Caki2 (cell line): Measurements from ENCODE around the gene HERC3. TPM values are rescaled to one million over a fixed set of nuclear protein-coding genes. Genes with fewer than 3 reads are reported as not detected.

Experiments used
- DNase-seq: peaks from one replicate; pipeline ENCODE4 v3.0.0-alpha.2; 2015; ENCODE audit warnings: low read depth
- in situ Hi-C: cut with HindIII; loops from 2 replicates; pipeline ENCODE4 v1.10.0; 2016; ENCODE audit warnings: low sequenced_read_pairs, low pct_unique_long_range_greater_than_20kb, mixed read lengths
- total RNA-seq: library from RNA; depleted of rRNA; stranded (reverse); fragments of >200 nt; shearing (Covaris generic); gene quantifications from 2 replicates; pipeline ENCODE4 v1.2.3, GENCODE V29; 2014; ENCODE audit warnings: low replicate concordance

HERC3 gene
- total RNA-seq, 1 experiment from 2014 or later: 2.3 TPM

DNA sequence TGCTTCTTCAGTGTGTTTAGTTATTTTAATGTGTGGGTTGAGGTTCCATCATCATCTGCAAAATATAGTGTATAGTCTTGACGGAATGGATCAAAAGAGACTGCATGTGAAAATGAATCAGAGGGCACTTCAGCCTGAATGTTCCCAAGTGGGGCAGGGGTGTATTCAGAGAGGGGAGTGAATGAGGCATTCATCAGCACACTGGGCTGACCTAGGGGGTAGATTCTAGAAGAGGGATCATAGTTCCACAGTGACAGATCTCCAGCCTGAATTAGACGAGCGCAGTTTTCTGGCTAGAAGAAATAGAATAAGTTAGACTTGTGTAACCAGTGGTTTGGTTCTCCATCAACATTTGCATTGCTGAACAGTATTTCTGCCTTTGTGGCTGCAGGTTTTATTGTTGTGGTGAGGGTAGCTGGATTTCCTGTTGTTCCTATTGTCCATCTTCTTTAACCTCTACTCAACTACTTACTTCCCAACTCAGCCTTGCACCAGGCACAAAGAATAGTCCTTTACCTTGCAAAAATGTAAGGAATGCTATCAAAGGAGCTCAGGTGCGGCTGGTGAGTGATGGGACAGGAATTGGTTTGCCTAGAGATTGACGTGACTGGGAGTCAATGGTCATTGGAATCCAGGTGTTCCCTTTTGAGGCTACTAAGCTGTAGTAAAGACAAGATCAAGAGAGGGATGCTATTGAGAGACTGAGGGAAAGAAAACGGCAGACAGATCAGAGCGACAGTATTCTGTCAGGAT, 54.4 kb downstream of the HERC3 start:
- in situ Hi-C loops: no loop called here
- DNase-seq: no peak

DNA sequence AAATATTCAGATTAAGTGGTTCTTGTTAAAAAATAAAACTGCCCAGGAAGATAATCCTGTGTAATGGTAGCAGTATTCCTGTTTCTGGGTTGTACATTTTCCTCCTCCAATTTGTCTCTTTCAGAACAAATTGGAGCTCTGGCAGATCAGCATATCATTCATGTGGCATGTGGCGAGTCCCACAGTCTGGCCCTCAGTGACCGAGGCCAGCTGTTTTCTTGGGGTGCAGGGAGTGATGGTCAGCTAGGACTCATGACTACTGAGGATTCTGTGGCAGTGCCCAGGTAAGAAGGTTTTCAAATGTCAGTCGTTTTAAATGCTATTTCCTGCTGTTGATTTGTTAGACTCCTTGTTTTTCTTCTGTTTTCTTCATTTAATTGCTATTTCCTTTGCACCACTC, 57.4 kb downstream of the HERC3 start:
- DNase-seq: no peak

GRCh38 chr4:88653371-88653946, 61.2 kb downstream of the HERC3 start:
- in situ Hi-C loops: no loop called here
- DNase-seq: no peak

More for the DNA sequence above, 57.4 kb downstream of the HERC3 start:
- in situ Hi-C loops: no loop called here

DNA sequence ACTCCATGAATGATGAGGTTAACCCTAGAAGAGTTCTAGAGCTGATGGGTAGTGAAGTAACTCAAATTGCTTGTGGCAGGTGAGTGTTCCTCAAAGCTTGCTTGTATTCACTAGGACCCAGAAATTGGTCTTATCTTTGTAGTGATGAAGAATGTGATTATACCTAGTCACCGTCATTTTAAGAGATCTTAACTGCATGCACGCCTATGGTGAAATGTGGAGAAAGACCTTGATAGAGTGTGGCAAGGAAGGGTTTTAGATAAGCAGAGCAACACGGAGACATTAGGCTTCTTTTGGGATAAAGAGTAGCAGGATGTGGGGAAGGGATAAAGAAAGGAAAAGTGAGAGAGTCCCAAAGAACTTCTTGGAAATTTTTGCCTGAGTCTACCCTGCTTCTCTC, 62.9 kb downstream of the HERC3 start:
- DNase-seq: no peak
- in situ Hi-C loops: no loop called here

DNA sequence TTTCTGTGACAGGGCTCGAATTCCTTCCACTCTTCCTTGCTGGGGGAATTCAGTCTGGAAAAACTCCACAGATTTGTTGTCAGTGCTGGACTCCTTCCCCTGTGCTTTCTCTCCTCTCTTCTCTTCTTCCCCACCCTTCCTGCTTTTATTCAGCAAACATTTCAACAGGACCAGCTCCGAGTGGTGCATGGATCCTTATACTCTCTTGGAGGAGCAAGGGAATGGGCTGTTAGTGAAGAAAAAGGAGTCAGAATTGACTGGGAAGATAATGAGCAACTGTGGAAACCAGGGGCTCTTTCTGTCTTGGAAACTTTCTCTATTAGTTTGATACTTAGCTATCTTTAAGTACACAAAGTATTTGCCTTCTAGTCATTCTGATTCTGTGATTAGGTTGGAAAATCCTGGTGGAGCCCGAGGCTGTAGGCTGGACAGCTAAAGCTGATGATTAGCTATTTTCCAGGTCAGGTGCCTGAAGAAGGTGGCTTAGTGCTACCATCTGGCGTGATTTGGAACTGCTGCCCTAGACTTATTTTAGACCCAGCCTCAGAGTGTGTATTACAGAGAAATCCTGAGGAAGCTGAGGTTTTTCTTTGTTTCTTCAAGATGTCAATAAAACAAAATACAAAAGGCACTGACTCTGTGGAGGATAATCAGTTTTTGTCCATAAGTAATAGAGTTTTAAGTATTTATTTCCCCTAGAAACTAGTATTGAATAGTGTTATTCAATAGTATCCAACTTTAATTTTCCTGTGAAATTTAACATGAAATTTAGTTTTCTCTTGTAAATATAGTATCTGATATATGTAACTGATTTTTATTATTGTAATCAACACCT, 67.0 kb downstream of the HERC3 start:
- in situ Hi-C loops: no loop called here
- peak; percentile 59 for DNase-seq

DNA sequence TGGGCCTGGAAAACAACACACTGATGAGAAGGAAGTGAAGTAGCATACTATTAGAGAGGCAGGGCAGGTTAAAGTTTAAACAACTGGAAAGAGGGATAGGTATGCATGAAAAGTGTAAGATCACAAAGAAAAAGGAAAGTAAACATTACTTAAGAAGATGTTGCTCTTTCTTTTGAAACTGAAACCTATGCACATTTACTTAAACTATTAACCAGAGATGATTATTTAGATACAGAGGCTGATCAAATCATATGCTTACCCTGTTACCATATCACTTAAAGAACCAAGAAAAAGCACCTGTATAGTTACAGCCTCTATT, 67.6 kb downstream of the HERC3 start:
- peak; percentile 30 for DNase-seq
- in situ Hi-C loops: no loop called here

DNA sequence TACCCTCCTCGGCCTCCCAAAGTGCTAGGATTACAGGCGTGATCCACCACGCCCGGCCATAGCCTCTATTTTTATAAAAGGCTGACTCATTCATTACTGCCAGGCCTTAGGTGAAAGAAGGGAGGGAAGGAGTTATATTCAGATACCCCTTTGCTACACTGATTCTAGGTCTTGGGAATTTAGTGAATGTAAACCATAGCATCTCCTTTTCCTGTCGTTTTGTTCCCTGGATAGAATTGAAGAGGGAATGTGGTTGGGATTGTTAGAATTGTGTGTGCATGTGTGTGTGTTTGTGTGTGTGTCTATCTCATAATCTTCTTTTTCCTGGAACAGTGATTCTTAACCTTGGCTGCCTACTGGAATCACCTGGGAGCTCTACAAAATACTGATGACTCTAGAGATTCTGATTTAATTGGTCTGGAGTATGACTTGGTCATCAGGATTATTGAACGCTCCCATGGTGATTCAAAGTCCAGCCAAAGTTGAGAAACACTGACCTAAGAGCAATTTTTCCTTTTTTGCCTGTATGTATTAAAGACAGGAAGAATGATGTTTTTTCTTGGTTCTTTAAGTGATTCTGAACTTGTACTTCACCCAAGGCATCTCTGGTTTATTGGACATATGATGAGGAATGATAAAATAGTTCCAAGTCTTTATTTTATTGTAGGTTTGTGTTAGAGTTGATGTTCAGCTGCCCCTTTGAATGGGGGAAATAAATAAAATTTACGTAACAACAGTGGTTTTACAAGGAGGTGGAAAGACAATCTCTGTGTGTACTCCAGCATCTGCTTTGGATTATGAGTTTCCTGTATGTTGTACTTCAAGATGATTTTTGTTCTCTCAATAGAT, 68.4 kb downstream of the HERC3 start:
- in situ Hi-C loops: no loop called here
- DNase-seq: peak; percentile 10

DNA sequence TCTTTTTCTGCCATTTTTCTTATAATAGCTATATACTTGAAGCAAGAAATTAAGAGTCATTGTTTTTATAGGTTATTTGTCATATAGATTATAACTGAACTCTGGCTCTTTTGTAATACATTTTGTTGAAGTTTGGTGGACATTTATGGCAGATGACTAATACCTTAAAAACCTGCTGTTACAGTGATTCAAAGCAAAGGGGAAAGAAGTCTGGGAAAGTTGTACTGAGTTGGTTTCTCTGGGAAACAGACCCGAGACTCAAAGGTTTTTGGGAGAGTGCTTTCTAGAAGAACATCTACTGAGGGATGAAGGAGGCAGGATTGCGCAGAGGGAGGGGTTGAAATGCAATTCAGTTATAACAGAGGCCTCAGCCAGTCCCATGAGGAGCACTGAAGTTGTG, 69.5 kb downstream of the HERC3 start:
- in situ Hi-C loops: no loop called here
- no peak for DNase-seq

DNA sequence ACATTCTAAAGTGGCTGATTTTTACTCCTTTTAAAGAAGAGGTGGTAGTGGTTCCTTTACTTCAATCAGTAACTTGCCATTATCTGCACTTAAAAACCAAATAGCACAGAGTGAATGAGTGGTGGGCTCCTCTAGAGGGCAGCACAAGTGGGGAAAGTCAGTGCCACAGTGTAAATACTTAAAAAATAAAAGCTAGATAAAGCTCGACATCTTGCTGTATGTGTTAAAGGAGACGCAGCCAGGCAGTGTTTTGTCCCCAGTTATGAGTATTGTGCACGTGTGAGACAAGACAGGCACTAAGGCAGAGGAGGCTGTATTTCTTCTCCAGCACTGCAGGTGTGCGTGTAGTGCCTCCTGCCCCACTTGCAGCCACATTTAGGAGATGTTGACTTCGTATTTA, 80.7 kb downstream of the HERC3 start:
- in situ Hi-C loops: no loop called here
- DNase-seq: peak; percentile 26

DNA sequence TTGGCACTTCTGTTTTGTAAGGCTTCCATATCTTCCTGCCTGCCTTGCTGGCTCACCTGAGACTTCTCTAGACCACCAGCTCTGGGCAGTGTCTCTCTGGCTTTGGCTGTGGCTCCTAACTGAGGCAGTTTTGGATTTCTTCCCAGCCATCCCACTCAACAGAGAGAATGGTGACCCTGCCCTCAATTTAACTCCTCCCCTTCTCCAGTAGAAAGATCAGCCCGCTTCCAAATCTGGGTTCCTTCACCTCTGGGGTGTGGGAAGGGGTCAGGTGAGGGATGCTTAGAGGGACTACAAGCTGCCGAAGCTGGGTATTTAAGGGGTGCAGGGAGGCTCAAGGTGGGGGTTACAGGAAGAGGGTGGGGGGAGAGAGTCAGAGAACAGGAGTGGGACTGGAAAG, 81.6 kb downstream of the HERC3 start:
- no peak for DNase-seq
- in situ Hi-C loops: no loop called here

DNA sequence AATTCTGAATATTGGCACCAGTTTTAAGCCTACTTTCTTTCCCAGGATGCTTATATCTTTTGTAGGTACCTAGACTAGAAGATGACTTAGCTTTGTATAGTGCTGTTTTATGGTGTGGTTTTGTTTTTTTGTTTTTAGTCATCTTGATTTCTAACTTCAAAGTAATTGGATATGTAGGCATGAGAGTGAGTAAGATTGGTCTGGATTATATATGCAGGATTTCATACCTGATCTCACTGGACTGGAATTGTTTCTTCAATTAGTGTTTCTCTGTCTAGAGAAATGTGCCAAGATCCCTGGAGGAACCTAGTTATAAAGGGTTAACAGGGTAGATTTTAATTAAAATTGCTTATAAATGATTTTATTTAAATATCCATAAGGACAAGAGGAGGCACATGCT, 82.3 kb downstream of the HERC3 start:
- in situ Hi-C loops: no loop called here
- no peak for DNase-seq

- in situ Hi-C loops: no loop called here
- no peak for DNase-seq
Observed at GRCh38 chr4:88674979-88675378, 82.7 kb downstream of the HERC3 start.

GRCh38 chr4:88675543-88675942, 83.3 kb downstream of the HERC3 start:
- DNase-seq: no peak

GRCh38 chr4:88681209-88681608, 88.9 kb downstream of the HERC3 start:
- in situ Hi-C loops: no loop called here
- no peak for DNase-seq

More at GRCh38 chr4:88675543-88675942, 83.3 kb downstream of the HERC3 start:
- in situ Hi-C loops: no loop called here

DNA sequence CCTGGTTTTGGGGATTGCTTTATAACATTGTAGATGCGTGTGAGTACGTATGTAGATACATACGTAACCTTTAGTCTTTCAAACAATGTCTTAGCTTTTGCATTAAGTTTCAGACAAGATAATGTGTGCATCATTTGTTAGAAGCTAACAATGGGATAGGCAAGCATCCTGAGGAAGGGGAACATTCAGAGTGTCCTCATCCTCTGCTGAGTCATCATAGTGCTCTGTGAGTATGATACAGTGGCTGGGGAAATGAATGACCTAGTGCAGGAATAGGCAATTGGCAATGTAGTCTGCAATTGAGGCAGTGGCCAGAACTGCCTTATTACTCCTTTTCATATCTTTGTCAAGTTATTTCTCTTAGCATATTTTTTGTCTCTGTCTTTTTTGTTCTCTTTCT, 98.1 kb downstream of the HERC3 start:
- DNase-seq: peak; percentile 7
- in situ Hi-C loops: no loop called here

DNA sequence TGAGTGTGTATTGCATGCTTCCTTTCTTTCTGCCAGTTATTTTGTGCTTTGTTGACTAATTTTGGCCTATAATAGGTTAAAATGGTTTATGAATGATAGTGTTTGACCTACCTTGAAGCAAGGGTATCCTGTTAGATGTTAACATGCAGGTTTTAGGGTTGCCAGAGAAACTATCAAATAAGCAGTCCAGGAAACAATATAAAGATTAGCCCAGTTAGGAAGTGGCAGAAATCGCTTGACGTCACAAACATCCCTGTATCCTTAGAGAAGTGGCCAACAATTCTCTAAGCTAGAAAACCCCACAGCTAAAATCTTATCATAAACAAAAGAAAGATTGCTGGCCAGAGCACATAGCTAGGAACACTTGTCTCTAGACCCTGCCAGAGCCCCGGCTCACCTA, 101.5 kb downstream of the HERC3 start:
- no peak for DNase-seq
- in situ Hi-C loops: no loop called here

DNA sequence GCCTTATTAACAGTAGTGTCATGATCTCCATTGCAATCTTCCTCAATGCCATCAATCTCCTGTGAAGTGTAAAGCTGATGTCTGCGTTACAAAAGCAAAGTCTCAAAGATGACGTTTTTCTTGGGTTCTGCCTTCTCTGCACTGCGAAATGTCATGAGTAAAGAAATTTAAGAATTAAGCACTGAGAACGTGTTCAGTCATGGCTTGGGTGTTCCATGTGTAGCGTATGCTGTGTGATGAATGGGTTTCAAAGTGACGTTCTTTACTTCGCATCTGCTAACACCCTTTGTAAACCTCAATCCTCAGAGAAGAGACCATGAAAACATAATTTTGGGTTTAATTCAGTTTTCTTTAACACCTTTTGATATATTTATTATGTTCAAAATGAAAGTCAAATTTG, 104.3 kb downstream of the HERC3 start:
- in situ Hi-C loops: no loop called here
- no peak for DNase-seq

- DNase-seq: no peak
- in situ Hi-C loops: no loop called here
Observed at GRCh38 chr4:88697141-88697540, 104.9 kb downstream of the HERC3 start.
